ENCODE results near the gene TMEM208. TPM values are rescaled to one million over a fixed set of nuclear protein-coding genes. Genes with fewer than 3 reads are reported as not detected.

The TMEM208 gene
- total and polyA plus RNA-seq, 9 donors = 23.8 to 52.0 (median 32.1) TPM

- peak in 2 of 5 donors; percentile 37 to 65 for DNase-seq
- H3K4me3 ChIP-seq = peak overlapping the region; percentile 4
- H3K9me3 ChIP-seq = no peaks in the 10 kb centered on the region
- no peaks in the 10 kb centered on the region for H3K27me3 ChIP-seq
- no peak overlapping the region for H3K27ac ChIP-seq
- no peak for TF ChIP-seq CTCF (IDR thresholded peaks at IDR 0.05)
- H3K4me1 ChIP-seq (ENCODE audit: insufficient read depth) = peaks cover 1% of the 10 kb centered on the region
- WGBS, 3 donors = 21 to 29% (median 23%) methylated on average over 21 to 22 of the region's 22 CpGs
- no peaks in the 10 kb centered on the region for H3K36me3 ChIP-seq
- intact Hi-C loops (cut with DNase I) = no loop called here
Measured at GRCh38 chr16:67199808-67200198, 27.1 kb upstream of the TMEM208 start.

DNA sequence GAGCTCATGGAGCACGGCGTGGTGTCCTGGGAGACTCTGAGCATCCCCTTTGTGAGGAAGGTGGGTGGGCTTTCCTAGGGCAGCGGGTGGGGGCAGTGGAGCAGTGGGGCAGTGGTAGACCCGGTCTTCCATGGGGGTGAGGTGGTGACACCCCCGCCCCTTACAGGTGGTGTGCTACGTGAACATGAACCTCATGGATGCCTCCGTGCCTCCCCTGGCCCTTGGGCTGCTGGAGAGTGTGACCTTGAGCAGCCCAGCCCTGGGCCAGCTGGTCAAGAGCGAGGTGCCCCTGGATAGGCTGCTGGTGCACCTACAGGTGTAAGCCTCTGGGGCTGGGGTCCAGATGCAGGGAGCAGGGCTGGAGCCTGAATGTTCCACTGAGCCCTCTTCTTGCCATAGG lies 26.4 kb upstream of the TMEM208 start:
- peaks cover 1% of the 10 kb centered on the region for H3K4me1 ChIP-seq (ENCODE audit: insufficient read depth)
- WGBS, 3 donors = 85 to 89% (median 88%) methylated on average over 8 of the region's 8 CpGs
- intact Hi-C loops (cut with DNase I) = no loop called here

DNA sequence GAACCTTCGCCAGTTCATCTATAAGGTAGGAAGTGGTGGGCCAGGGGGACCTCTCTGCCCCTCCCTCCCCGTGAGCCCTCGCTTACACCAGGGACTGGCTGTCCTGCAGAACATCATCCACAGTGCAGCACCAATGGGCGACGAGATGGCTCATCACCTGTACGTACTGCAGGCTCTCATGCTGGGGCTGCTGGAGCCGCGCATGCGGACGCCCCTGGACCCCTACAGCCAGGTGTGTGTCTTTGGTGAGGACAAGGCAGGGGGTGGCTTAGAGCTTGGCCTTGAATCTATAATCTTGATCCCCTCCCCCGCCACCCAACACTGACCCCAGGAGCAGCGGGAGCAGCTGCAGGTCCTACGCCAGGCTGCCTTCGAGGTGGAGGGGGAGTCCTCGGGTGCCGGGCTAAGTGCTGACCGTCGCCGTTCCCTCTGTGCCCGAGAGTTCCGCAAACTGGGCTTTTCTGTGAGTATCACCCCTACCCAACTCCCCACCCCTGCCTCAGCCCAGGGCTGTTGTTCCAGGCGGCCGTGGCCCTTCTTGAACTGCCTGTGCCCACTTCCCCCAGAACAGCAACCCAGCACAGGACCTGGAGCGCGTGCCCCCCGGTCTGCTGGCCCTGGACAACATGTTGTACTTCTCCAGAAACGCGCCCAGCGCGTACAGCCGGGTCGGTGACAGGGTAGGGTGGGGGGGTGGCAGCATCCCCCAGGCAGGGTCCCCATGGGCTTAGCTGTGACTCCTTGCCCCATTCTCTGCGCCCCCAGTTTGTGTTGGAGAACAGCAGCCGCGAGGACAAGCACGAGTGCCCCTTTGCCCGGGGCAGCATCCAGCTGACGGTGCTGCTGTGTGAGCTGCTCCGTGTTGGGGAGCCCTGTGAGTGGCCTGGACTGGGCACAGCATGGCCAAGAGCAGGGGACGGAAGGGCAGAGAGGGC lies 25.3 kb upstream of the TMEM208 start:
- H3K4me3 ChIP-seq = no peak overlapping the region
- intact Hi-C loops (cut with DNase I) = no loop called here
- peaks cover 1% of the 10 kb centered on the region for H3K4me1 ChIP-seq (ENCODE audit: insufficient read depth)
- no peak overlapping the region for H3K27ac ChIP-seq
- TF ChIP-seq CTCF (IDR thresholded peaks at IDR 0.05) = no peak
- no peak for TF ChIP-seq POLR2A (IDR thresholded peaks at IDR 0.05)
- no peak for TF ChIP-seq EP300 (IDR thresholded peaks at IDR 0.05)
- no peak for DNase-seq
- no peaks in the 10 kb centered on the region for H3K9me3 ChIP-seq
- WGBS, 3 donors = 89 to 92% (median 91%) methylated on average over 39 to 40 of the region's 40 CpGs
- no peaks in the 10 kb centered on the region for H3K36me3 ChIP-seq
- H3K27me3 ChIP-seq = no peaks in the 10 kb centered on the region

More for the DNA sequence above, 26.4 kb upstream of the TMEM208 start:
- Histone ChIP-seq H3K27ac (no peak overlapping the region), H3K27me3 (no peaks in the 10 kb centered on the region), H3K9me3 (no peaks in the 10 kb centered on the region), H3K36me3 (no peaks in the 10 kb centered on the region), H3K4me3 (no peak overlapping the region)
- DNase-seq = no peak
- TF ChIP-seq EP300 (IDR thresholded peaks at IDR 0.05) (no peak), CTCF (IDR thresholded peaks at IDR 0.05) (no peak), POLR2A (IDR thresholded peaks at IDR 0.05) (no peak)

GRCh38 chr16:67202426-67202825 lies 24.5 kb upstream of the TMEM208 start:
- no peak for DNase-seq
- H3K4me3 ChIP-seq = no peak overlapping the region
- H3K27ac ChIP-seq = no peak overlapping the region
- WGBS, 3 donors = 86 to 93% (median 88%) methylated on average over 12 of the region's 12 CpGs
- H3K36me3 ChIP-seq = no peaks in the 10 kb centered on the region
- H3K9me3 ChIP-seq = no peaks in the 10 kb centered on the region
- TF ChIP-seq CTCF (IDR thresholded peaks at IDR 0.05) (no peak), POLR2A (IDR thresholded peaks at IDR 0.05) (no peak), EP300 (IDR thresholded peaks at IDR 0.05) (no peak)
- peaks cover 6% of the 10 kb centered on the region for H3K4me1 ChIP-seq (ENCODE audit: insufficient read depth)
- intact Hi-C loops (cut with DNase I) = no loop called here
- H3K27me3 ChIP-seq = no peaks in the 10 kb centered on the region
